K562 (cell line): ENCODE results near the gene BEST4. TPM values are rescaled to one million over a fixed set of nuclear protein-coding genes. Genes with fewer than 3 reads are reported as not detected.
A peak's percentile ranks its signal among the peaks of the same experiment; 100 is the strongest.

Experiments used
- E2F5 ChIP-seq: sonication (generic); formaldehyde crosslinking; IDR thresholded peaks from 2 replicates; pipeline ENCODE4 v1.8.0; 2022; ENCODE audit warnings: mild to moderate bottlenecking, missing genetic modification reagents
- ETS2 ChIP-seq: IDR thresholded peaks from 2 replicates; pipeline ENCODE4 v1.6.1; 2016; ENCODE audit warnings: borderline replicate concordance, missing genetic modification characterization, mild to moderate bottlenecking, moderate library complexity, missing compliant biosample characterization; ENCODE audit not compliant: poor library complexity, severe bottlenecking
- FOXK1 ChIP-seq: sonication (generic); formaldehyde crosslinking; IDR thresholded peaks from 2 replicates; pipeline ENCODE4 v1.8.0; 2022; ENCODE audit warnings: missing genetic modification reagents, mild to moderate bottlenecking, borderline replicate concordance
- HES1 ChIP-seq: fragments of 450-650 bp; IDR thresholded peaks from 2 replicates; pipeline ENCODE4 v1.6.1; 2016; ENCODE audit warnings: low read depth, mild to moderate bottlenecking, moderate library complexity
- IRF9 ChIP-seq: fragments of 450-650 bp; IDR thresholded peaks from 2 replicates; pipeline ENCODE4 v1.6.1; 2016; ENCODE audit warnings: missing biosample characterization, missing genetic modification characterization
- KDM4B ChIP-seq, 2 experiments: fragments of 450-650 bp in 1 of 2; sonication (generic) in 1 of 2; IDR thresholded peaks; 2 replicates each; pipeline ENCODE4 v1.6.1; 2016 to 2017; ENCODE audit warnings: borderline replicate concordance in 2 of 2, antibody characterized with exemption in 1 of 2, low read depth in 1 of 2, mild to moderate bottlenecking in 1 of 2
- KLF13 ChIP-seq: fragments of 450-650 bp; IDR thresholded peaks from 2 replicates; pipeline ENCODE4 v1.6.1; 2016; ENCODE audit warnings: missing genetic modification characterization, low read depth, mild to moderate bottlenecking, missing compliant biosample characterization, moderate library complexity, borderline replicate concordance
- MNT ChIP-seq, 2 experiments: fragments of 450-650 bp; conservative IDR thresholded peaks; 2 replicates each; pipeline ENCODE4 v1.6.1; 2017; ENCODE audit warnings: mild to moderate bottlenecking in 2 of 2, moderate library complexity in 2 of 2
- NKRF ChIP-seq: fragments of 450-650 bp; IDR thresholded peaks from 2 replicates; pipeline ENCODE4 v1.6.1; 2016; ENCODE audit warnings: borderline replicate concordance
- POU5F1 ChIP-seq: fragments of 150-350 bp; IDR thresholded peaks from 2 replicates; pipeline ENCODE4 v1.6.1; 2014; ENCODE audit warnings: borderline replicate concordance, low read length, low read depth, mild to moderate bottlenecking; ENCODE audit not compliant: partially characterized antibody
- RBM39 ChIP-seq: fragments of 200-400 bp; formaldehyde crosslinking; optimal IDR thresholded peaks from 2 replicates; pipeline ENCODE3; 2018; ENCODE audit warnings: low read depth, low read length
- SMAD1 ChIP-seq: fragments of 150-350 bp; IDR thresholded peaks from 2 replicates; pipeline ENCODE4 v1.6.1; 2014; ENCODE audit warnings: low read length, low read depth; ENCODE audit not compliant: partially characterized antibody
- SMARCC2 ChIP-seq: fragments of 450-650 bp; IDR thresholded peaks from 2 replicates; pipeline ENCODE4 v1.6.1; 2017; ENCODE audit warnings: antibody characterized with exemption, moderate library complexity, mild to moderate bottlenecking, low read depth
- USF1 ChIP-seq: sonication (generic); formaldehyde crosslinking; IDR thresholded peaks from 2 replicates; pipeline ENCODE4 v1.9.0; 2022; ENCODE audit warnings: mild to moderate bottlenecking, missing genetic modification reagents
- ZNF324 ChIP-seq: fragments of 250-450 bp; sonication (Bioruptor Pico); IDR thresholded peaks from 2 replicates; pipeline ENCODE4 v1.4.0; 2020; ENCODE audit warnings: mild to moderate bottlenecking
- polyA plus RNA-seq, 8 experiments: library from polyadenylated mRNA; depleted of rRNA in 4 of 8; stranded (reverse) in 5 of 8; unstranded in 3 of 8; fragments of >200 nt; fragmentation: Nextera tagmentation in 2 of 8; fragmentation: Illumina TruSeq in 1 of 8; extraction: Ambion mirVana in 2 of 8; extraction: Trizol in 1 of 8; gene quantifications; 2 replicates each; pipeline versions ENCODE4 v1.2.1 to v1.2.3, GENCODE V29; 2011 to 2014; ENCODE audit warnings: inconsistent platforms in 1 of 8, missing spikeins in 1 of 8
- total RNA-seq, 7 experiments: library from RNA; depleted of rRNA in 6 of 7; stranded (reverse); fragments of >200 nt in 6 of 7; fragmentation: Illumina TruSeq in 2 of 7; extraction: Trizol in 2 of 7; gene quantifications; 2 replicates each; pipeline versions ENCODE4 v1.2.1 to v1.2.3, GENCODE V29; 2011 to 2021; ENCODE audit warnings: low replicate concordance in 1 of 7
- TF ChIP-seq, protein P1 (sequence below): fragments of 250-450 bp; sonication (Bioruptor Pico); IDR thresholded peaks from 2 replicates; pipeline ENCODE4 v1.9.0; 2021; ENCODE audit warnings: mild to moderate bottlenecking, inconsistent platforms
- TF ChIP-seq, protein P2 (sequence below): fragments of 250-450 bp; sonication (Bioruptor Pico); IDR thresholded peaks from 2 replicates; pipeline ENCODE4 v1.9.0; 2021; ENCODE audit warnings: mild to moderate bottlenecking

Gene BEST4
- total and polyA plus RNA-seq, 9 of the 15 experiments (the other 6 are each of a cell fraction or from before 2014, with no cell fraction given): 0.07 to 0.11 TPM; not detected in 7

DNA sequence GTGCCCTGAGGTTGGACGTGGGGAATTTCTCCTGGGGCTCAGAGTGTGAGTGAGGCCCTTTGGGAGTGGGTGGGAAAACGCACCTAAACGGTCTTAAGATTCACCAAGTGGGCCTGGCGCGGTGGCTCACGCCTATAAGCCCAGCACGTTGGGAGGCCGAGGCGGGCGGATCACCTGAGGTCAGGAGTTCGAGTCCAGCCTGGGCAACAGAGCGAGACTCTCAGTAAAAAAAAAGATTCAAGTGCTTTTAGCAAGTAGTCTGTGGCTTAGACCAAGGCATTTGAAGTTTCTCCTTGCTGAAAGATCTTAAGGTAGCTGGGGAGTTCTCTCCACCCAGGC is 11.3 kb downstream of the BEST4 start (continued):
- TF ChIP-seq, protein P1, sequence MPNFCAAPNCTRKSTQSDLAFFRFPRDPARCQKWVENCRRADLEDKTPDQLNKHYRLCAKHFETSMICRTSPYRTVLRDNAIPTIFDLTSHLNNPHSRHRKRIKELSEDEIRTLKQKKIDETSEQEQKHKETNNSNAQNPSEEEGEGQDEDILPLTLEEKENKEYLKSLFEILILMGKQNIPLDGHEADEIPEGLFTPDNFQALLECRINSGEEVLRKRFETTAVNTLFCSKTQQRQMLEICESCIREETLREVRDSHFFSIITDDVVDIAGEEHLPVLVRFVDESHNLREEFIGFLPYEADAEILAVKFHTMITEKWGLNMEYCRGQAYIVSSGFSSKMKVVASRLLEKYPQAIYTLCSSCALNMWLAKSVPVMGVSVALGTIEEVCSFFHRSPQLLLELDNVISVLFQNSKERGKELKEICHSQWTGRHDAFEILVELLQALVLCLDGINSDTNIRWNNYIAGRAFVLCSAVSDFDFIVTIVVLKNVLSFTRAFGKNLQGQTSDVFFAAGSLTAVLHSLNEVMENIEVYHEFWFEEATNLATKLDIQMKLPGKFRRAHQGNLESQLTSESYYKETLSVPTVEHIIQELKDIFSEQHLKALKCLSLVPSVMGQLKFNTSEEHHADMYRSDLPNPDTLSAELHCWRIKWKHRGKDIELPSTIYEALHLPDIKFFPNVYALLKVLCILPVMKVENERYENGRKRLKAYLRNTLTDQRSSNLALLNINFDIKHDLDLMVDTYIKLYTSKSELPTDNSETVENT (CRISPR knock-in tag): 0 out of 2 replicates have a peak, but pooled peaks have one; percentile 14
- TF ChIP-seq POU5F1 (no peak), MNT (conservative IDR thresholded peaks at IDR 0.05) (no peak), KLF13 (tag) (no peak), RBM39 (no peak), USF1 (CRISPR knock-in tag) (no peak), SMAD1 (no peak), IRF9 (tag) (no peak), ZNF324 (no peak), E2F5 (no peak), FOXK1 (CRISPR knock-in tag) (0 out of 2 replicates have a peak, but pooled peaks have one; percentile 5), SMARCC2 (no peak), HES1 (no peak), KDM4B (IDR thresholded peaks at IDR 0.05; ENCODE audit: borderline replicate concordance in 2 of 2, low read depth in 1 of 2) (0 out of 4 replicates have a peak, but pooled peaks of 1 of the 2 experiments have one; percentile 48), NKRF (no peak), ETS2 (no peak)
- TF ChIP-seq, protein P2, sequence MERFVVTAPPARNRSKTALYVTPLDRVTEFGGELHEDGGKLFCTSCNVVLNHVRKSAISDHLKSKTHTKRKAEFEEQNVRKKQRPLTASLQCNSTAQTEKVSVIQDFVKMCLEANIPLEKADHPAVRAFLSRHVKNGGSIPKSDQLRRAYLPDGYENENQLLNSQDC (CRISPR knock-in tag): no peak
